ENCODE data around the gene SPTAN1.
"Not testable (repeated sequence)": the region's sequence is repeated elsewhere in the genome, so short reads cannot be mapped to it uniquely, and the experiment has no call there.

Gene SPTAN1

DNA sequence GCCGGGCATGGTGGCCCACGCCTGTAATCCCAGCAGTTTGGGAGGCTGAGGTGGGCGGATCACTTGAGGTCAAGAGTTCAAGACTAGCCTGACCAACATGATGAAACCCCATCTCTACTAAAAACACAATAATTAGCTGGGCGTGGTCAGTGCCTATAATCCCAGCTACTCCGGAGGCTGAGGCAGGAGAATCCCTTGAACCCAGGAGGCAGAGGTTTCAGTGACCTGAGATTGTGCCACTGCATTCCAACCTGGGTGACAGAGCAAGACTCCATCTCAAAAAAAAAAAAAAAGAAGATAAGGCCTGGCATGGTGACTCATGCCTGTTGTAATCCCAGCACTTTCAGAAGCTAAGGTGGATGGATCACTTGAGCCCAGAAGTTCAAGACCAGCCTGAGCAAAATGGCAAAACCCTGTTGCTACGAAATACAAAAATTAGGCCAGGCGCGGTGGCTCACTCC is 114.1 kb downstream of the SPTAN1 start:
- DNase-seq (ENCODE audit: low spot score), result not testable (repeated sequence)

DNA sequence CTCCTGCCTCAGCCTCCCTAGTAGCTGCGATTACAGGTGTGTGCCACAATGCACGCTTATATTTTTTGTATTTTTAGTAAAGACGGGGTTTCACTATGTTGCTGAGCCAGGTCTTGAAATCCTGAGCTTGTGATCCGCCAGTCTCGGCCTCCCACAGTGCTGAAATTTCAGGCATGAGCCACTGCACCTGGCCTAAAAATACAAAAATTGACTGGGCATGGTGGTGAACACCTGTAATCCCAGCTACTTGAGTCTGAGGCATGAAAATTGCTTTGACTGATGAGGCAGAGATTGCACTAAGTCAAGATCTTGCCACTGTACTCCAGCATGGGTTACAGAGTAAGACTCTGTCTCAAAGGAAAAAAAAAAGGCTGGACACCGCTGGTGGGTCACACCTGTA is 117.4 kb downstream of the SPTAN1 start:
- no peak for DNase-seq (ENCODE audit: low spot score)

DNA sequence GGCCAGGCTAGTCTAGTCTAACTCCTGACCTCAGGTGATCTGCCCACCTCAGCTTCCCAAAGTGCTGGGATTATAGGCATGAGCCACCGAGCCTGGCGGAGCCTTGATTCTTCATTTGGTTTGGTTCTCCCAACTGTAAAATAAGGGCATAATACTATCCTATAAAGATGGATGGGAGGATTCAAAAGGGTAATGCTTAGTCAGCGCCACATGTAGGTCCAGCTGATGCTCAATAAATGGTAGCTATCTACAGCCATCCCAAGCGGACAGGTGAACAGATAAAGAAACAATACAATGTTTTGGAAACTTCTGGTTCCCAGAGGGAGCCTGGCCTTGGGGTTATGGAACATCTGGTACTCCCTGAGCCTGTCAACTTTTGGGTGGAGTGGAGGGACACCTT is 123.0 kb downstream of the SPTAN1 start:
- DNase-seq (ENCODE audit: low spot score), result no peak

DNA sequence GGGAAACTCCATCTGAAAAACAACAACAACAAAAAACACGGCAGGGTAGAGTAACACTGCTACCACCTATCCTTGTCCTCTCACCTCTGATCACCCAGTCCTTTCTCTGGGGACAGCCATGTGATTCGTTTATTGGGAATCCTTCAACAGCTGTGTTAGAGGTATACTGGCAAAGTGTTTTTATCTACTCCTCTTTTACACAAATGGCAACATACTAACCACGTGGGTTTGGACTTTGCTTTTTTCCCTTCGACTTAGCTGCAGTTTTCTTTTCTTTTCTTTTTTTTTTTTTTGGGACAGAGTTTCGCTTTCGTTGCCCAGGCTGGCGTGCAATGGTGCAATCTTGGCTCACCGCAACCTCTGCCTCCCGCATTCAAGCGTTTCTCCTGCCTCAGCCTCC is 125.4 kb downstream of the SPTAN1 start:
- DNase-seq (ENCODE audit: low spot score), result no peak

Measured in iPS-NIHi11 (cell line).